Fibroblast of skin of back (primary cell): ENCODE data around the gene STX12.
"Not testable (repeated sequence)": the region's sequence is repeated elsewhere in the genome, so short reads cannot be mapped to it uniquely, and the experiment has no call there.

Experiments
- DNase-seq: peaks from one replicate; pipeline ENCODE4 v3.0.0-alpha.2; 2013

Gene STX12

DNA sequence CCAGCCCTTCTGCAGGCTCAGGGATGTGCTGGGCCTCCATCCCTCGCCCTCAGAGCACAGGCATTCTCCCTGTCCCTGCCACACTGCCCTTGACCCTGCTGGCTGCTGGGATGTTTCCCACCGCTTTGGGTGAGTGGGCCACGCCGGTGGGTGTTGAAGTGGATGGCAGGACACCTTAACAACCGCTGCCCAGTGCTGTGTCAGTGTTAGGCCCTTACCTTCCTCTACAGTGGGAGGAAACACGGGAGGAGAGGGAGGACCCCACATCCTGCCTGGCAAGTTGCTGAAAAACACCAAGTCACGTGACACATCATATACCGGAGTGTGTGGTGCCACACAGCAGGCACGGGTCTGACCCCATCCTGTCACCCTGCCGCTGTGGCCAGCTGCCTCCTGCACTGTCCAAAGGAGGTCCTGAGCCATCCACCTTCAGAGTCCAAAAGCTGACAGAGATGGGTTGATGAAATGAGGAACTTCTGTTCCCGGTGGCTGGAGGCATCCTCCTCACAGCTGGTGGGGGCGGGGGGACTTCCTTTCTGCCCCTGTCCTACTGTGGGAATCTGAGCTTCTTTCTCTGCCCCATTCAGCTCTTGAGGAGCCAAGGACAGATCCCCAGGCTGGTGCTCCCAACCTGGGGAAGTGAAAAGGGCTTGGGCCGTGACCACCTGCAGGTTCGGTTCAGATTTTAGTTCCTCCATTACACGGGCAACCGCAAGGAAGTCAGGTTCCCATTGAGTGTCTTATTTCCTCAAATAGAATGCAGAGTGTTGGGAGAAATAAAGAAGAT, 96.1 kb downstream of the STX12 start:
- DNase-seq = no peak

DNA sequence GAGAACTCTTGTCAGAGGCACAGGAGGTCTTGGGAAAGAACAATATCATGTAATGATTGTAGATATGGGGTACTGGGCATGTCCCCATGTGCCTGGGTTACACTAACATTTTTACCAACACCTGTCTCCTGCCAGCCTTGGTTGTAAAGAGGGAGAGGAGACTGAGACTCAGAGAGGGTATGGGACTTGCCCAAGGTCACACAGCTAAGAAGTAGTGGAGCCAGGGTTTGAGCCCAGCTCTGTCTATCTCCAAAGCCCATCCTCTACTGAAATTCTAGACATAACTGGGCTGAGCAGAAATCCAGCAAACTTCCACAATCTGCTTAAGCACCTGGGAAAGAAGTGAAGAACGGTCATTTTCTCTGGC, 96.7 kb downstream of the STX12 start:
- DNase-seq = no peak

DNA sequence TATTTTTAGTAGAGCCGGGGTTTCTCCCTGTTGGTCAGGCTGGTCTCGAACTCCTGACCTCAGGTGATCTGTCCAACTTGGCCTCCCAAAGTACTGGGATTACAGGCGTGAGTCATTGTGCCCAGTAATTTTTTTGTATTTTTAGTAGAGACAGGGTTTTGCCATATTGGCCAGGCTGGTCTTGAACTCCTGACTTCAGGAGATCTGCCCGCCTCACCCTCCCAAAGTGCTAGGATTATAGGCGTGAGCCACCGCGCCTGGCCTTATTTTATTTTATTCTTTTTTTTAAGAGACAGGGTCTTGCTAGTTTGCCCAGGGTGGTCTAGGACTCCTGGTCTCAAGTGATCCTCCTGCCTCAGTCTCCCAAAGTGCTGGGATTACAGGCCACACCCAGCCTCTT, 98.1 kb downstream of the STX12 start:
- not testable (repeated sequence) for DNase-seq

- DNase-seq = peak; percentile 49
Observed at GRCh38 chr1:27872059-27872801, 99.2 kb downstream of the STX12 start, which contains the start of gene THEMIS2. TSS of gene THEMIS2 (plus strand) at chr1:27872544. CDS start at chr1:27872572, 28 bp downstream.

DNA sequence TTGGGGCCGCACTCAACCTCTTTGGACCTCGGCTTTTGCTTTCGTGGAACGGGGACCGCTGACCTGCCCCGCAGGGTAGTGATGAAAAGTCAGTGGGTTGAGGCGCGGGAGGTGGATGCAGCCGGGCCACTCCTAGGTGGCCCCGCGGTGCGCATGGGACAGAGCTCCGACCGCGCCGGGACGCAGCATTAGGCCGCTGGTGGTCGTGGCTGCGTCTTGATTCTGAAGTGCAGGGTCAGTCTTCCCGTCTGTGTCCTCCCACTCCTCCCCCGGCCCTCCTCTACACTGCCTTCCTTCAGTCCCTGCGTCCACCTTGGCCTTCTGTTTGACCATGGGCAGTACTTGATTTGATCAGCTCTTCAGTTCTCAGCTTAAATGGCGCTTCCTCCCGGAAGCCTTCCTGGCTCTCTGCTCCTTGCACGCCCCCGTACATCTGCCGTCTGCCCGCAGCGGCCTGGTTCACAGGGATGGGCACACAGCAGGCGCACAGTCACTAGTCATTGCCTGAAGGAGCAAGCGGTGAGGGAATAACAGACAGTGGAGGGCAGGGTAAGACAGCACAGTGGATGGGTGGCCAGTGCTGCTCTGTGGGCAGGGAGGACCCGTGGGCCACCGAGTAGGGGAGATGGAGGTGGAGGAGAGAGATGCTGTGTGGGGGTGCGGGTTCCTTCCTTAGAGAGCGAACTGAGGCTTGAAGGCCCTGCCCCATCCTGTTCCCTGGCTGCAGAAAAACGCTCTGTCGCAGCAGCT, 100.0 kb downstream of the STX12 start:
- DNase-seq = no peak

DNA sequence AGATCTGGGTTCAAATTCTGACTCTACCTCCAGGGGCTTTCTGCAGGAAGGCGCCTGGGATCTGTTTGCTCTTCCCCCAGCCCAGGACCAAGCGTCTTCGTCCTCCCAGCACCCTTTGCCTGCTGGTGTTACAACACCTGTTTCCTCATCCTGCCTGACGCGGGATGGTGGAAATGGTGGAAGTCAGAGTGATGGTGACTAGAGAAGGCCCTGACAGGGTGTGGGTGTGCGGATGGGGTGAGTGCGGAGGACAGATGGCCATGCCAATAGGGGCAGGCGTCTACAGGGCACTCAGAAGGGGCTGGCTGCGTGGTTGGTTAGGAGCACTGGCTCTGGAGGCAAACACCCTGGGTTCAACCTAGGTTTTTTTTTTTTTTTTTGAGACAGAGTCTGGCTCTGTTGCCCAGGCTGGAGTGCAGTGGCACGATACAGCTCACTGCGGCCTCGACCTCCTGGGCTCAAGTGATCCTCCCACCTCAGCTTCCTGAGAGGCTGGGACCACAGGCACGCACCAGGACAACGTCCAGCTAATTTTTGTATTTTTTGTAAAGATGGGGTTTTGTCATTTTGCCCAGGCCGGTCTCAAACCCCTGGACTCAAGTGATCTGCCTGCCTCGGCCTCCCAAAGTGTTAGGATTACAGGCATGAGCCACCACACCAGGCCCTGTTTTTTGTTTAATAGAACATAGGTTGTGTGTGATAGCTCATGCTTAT, 100.8 kb downstream of the STX12 start:
- no peak for DNase-seq
